Activated CD4-positive, alpha-beta T cell treated with anti-CD3 and anti-CD28 coated beads, Interleukin-2, amount 50 U/mL, for 48 hours (primary cell): ENCODE measurements around the gene C2CD5.
"Not testable (repeated sequence)": the region's sequence is repeated elsewhere in the genome, so short reads cannot be mapped to it uniquely, and the experiment has no call there.

ENCODE experiments used
- DNase-seq, 2 experiments: peaks; one replicate each; pipeline ENCODE4 v3.0.0-alpha.2; 2020

The C2CD5 gene

DNA sequence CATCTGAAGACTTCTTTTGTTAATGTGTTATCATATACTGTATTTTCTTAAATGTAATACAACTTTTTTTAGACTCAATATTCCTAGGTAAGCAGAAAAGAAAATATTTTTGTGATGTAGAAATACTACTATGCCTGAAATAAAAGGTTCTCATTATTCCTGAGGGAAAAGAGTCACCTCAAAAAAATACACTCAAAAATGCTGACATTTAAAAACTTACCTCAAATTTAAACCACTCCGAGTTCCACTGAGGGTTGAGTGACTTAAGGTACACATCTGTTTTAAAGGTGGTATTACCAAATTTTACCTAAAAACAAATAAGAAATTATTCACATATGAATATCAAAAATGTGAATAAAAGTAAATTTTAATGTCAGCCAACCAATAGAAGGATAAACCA, 9.3 kb downstream of the C2CD5 start:
- DNase-seq = no peak

DNA sequence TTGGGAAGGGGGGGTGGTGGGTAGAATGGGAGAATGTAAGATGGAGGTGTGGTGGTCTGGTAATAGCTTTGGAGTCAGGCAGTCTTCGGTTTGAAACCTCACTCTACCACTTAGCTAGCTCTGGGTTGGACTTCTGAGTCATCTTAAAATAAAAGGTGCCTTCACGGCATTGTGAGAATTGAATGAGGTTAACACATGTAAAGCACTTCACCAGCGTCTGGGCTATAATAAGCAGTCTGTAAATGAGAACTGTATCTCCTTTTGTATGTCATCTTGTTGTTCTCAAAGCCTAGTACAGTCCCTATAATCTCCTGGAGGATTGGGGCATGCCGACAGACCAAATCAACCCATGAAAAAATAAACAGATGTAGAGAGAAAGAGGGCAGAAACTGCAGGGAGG, 11.2 kb downstream of the C2CD5 start:
- no peak for DNase-seq

DNA sequence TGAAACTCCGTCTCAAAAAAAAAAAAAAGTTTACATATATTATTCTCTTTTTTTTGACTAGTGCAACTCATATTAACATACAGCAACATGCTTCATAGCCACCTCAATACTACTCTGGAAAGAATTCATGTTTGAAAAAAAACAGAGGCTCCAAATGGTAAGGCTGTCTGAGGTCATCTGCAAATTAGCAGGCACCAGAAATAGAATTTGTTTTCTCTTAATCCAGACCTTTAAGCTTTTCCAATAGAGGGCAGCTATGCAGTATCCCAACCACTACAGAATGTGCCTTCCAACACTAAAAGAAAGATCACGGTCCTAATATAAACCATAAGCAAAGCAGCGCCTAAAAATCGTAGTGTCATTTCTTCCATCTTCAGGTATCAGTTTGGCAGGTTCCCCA, 12.0 kb downstream of the C2CD5 start:
- DNase-seq = no peak

DNA sequence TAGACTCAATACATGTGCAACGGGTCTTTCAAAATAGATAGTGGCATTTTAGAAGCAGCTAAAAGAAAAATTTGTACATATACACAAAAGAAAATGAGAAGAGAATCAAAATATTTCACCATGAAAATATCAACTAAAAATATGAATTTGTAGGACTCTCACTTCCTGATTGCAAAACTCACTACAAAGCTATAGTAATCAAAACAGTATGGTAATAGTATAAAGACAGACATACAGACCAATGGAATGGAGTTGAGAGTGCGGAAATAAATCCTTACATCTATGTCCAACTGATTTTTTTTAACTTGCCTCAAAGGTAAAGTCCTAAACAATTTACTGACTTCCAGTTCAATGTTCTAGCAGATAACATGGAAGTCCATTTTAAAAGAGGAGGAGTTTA, 13.1 kb downstream of the C2CD5 start:
- no peak for DNase-seq

DNA sequence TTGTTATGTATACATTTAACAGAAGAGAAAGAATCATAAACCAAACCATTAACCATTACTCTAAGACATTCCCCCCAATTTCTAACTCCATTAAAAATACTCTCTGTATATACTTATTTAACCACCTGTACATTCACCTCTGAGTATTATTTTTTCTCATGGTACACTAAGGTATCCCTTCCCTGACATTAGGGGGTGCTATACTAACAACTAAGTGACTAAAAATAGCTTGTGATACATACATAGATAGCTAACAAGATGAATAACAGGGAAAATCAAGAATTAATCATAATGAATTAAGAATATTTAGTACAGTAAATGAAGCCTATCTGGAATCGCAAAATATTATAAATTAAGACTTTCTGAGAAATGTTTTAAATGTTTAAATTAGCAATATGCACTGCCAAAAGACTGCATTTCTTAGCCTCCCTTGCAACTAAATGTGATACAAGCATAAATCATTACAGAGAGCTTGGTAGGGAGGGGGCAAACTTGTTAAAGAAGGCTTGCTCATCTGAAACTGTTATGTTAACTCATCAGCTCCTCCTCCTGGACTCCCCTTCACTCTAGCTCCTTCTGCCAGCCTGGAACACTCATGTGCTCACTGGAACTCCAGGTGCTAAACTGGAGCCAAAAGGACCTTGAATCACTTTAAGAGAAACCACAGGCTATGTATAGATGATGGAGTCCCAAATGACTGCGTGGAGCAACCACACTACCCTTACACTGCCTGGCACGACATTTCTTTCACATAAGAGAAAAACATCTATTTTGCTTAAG, 14.9 kb downstream of the C2CD5 start:
- no peak for DNase-seq

DNA sequence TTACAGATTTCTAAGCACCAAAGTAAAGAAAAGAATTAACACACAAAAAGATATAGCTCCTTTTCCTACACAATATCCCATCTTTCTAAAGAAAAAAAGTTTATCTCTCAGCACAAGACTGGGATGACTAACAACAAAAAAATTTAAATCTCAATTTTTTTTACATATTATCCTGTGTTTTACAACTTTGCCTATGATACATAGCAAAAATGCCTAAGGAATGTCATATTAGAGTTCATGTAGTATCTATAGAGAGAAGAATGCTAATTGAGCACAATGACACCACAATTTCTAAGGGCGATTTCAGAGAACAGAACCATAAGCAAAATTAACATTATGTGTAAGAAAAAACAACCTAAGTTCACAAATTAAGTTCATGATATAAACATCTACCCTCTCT, 16.3 kb downstream of the C2CD5 start:
- DNase-seq = no peak

DNA sequence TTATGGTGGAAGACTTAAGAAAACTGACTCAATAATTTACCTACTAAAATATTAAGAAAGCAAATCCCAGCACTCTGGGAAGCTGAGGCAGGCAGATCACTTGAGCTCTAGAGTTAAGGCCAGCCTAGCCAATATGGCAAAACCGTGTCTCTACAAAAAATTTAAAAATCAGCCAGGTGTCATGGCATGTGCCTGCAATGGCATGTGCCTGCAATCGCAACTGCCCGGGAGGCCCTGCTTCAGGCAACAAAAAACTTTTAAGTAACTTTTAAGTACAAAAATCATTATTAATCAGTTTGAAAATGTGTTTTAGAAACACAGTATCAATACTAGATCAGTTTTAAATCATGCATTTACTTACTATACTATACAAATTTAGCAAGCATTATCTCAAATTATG, 17.5 kb downstream of the C2CD5 start:
- DNase-seq = no peak

DNA sequence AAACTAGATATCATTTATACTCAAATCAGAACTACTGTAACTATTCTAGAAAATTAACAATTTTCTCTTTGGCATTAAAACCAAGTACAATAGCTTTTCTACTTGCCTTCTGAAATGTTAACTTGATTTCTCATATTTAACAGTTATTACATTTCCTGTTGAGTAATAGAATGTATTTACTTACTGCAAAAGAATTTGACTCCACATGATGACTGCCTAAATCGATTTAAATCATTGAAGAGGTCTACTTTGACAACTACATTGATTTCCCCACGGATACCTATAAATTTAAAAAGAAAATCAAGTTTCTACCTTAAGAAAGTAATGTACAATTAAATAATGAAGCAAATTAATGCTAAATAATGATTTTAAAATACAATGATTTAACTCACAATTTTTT, 18.9 kb downstream of the C2CD5 start:
- DNase-seq = no peak

DNA sequence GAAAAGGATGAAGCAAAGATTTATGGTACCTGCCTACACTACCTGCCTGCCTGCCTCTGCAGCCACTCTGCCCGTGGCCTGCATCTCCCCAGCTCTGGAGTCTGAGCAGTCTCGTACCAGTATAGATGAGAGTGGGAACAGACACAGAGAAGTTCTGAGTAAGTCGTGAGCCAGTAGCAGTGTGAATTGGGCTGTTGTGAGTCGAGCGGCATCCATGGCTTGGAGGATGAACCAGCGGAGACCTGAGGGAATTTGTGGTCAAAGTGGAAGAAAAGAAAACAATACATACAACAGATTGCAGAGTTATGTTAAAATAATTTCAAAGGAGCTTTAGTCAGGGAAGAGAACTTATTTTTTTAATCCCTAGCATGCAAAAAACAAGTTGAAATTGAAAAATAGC, 25.3 kb downstream of the C2CD5 start:
- no peak for DNase-seq

DNA sequence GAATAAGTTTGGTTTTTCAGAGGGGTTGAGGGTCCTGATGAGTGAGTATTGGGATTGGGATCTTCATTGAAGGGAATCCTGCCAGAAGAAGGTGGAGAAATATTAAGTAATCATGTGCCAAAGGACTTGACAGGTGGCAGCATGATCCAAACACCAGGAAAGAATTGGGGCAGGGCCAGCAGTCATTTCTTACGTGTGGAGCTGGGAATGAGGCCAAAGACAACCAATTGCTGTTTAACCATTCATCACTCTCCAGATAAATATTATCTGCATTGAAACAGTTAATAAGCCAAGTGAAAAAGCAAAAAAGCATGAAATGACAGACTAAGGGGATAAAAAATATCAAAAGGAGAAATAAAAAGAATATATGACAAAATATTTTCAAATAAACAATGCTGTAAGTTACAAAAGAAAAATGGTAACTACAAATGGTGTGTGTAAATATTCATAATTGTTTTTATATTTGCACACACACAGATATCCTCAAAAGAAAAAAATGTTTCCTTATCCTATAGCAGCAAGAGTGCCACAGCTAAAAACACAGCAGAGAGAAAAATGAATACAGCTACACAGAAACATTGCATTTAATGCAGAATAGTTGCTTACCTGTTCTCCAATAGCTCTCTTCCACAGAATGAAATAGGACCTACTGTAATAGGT, 26.2 kb downstream of the C2CD5 start:
- DNase-seq = no peak

DNA sequence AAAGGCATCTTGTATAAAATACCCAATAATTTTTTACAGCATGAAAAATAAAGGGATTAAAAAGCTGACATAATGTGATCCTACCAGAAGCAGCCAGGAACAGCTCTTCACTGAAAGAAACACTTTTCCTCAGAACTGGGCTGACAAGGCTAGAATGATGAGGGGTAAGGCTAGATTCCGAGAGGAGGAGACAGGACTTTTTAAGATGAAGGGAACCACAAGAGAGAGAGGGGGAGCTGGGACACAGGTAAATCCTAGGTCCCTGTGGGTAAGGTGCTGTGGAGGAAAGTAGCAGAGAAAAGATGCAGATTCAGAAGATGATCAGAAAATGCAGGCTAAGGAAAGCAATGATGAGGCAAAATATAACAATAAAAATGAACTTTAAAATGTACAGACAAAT, 29.5 kb downstream of the C2CD5 start:
- DNase-seq = no peak

DNA sequence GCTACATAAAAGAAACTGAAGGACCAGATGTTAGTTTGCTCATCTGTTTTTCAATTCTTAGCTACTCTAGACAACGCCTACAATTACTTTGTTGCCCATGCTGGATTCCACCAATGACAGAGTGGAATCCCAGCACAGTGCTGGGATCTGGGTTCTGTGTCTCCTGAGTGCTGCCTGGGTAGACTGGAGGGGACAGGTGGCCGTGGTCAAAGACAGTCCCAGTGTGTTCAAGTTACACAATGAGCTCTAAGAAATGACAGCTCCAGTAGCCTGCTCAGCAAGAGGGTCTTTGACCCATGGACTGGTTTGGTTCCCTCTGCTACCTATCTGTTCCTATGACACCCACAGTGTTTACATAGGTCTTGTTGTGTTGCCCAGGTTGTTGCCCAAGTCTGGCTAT, 38.5 kb downstream of the C2CD5 start:
- no peak for DNase-seq

DNA sequence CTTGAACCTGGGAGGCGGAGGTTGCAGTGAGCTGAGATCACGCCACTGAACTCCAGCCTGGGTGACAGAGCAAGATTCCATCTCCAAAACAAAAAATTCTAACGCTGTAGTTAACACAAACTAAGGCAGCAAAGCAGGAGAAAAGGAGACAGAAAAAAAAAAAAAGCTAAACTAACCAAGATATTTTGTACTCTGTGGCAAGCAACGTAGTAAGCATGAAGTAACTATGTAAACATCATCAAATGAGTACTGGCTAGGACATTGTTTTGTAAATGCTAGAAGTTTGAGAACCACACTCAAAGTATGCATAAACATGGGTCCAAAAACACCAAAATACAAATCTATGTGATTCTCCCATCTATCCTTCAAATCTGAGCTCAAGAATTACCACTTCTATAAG, 44.2 kb downstream of the C2CD5 start:
- no peak for DNase-seq

DNA sequence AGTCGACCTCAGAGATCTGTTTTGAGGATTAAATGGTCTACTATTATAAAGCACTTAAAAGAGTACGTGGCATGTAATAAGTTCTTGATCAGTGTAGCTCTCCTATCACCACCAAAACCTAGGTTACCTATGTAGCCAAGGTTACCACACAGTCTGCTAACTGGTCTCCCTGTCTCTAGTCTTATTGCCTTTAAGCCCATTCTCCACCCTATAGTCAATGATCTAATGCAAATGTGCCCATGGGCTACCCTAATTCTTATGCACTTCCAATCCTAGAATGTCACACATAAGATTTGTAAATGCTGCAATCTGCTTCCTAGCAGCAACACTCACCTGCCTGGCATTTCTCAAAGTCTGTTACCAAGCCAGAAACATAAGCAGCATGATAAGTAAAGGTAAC, 44.9 kb downstream of the C2CD5 start:
- DNase-seq = no peak

DNA sequence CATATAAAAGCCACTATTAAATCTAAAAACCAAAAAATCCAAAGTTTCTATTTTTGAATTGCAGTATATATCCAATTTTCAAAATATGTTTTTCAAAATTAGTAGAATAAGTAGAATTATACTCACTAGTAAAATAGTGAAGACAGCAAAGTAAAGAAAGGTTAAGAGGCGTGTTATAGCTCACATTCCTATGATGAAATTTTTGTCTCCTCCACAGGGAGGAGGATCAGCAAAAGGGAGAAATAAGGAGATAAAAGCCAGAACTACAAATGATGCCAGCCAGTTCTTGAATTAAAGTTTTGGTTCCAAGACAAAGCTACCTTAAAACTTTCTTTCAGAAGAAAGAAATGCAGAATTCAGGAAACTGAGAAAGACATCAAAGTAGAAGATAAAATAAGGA, 50.0 kb downstream of the C2CD5 start:
- DNase-seq = no peak

DNA sequence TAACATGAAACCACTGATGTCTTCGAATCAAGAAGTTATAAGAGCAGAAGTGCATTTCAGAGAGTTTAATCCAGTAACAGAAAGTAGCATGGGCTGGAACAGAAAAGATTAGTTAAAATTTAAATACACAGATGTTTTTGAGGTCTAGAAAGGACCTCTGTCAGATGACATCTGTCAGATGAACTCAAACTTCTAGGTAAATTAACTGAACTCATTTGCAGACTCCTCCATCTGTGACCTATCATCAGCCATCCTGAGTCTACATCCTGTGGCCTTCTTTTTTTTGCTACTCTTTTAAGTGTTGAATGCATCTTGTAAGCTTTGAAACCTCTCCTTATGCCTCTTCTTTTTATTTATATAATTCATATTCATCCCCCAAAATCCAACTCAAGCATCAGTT, 53.3 kb downstream of the C2CD5 start:
- DNase-seq = no peak

DNA sequence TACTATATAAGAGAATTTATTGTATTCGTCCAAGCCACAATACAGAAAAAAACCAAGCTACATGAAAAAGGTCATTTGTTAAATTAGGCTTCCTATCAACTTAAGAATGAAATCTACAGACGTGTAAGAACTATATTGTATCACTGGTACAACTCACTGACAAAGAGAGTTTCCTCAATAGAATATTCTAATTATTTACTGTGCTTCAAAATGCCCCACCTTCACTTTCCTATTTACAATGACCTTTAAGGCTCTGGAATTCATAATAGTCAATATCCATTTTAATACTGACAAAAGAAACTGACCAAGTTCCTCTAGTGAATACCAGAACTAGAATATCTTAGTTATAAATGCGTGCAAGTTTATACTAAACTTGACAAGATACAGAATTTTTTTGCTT, 55.9 kb downstream of the C2CD5 start:
- no peak for DNase-seq

DNA sequence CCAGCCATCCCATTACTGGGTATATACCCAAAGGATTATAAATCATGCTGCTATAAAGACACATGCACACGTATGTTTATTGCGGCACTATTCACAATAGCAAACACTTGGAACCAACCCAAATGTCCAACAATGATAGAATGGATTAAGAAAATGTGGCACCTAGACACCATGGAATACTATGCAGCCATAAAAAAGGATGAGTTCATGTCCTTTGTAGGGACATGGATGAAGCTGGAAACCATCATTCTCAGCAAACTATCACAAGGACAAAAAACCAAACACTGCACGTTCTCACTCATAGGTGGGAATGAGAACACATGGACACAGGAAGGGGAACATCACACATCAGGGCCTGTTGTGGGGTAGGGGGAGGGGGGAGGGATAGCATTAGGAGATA, 56.7 kb downstream of the C2CD5 start:
- not testable (repeated sequence) for DNase-seq

DNA sequence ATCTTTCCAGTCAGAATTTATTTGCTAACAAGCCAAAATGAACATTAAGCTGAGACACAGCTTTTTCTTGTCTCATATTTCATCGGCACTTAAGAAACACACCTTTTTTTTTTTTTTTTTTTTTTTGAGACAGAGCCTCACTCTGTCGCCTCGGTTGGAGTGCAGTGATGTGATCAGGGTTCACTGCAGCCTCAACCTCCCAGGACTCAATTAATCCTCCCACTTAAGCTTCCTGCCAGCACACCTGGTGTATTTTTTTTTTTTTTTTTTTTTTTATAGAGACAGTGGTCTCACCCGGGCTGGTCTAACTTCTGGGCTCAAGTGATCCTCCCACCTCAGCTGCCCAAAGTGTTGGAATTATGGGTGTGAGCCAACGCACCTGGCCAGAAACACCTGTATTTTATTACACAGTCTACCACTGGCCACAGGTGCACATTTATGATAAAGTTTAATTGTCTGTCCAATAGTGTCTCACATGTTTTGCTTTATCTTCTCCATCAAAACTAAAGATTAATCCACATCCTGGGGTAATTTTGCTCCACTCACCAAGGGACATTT, 62.7 kb downstream of the C2CD5 start:
- no peak for DNase-seq

DNA sequence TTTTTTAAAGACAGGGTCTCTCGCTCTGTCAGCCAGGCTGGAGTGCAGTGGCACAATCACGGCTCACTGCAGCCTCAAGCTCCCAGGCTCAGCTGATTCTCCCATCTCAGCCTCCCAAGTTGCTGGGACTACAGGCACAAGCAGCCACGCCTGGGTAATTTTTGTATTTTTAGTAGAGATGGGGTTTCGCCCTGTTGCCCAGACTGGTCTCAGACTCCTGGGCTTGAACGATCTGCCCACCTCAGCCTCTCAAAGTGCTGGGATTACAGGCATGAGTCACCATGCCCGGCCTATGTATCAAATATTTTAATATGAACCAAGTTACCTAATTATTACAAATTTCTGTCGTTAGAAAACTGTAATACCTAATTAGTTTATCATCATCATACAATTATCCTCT, 63.5 kb downstream of the C2CD5 start:
- not testable (repeated sequence) for DNase-seq

DNA sequence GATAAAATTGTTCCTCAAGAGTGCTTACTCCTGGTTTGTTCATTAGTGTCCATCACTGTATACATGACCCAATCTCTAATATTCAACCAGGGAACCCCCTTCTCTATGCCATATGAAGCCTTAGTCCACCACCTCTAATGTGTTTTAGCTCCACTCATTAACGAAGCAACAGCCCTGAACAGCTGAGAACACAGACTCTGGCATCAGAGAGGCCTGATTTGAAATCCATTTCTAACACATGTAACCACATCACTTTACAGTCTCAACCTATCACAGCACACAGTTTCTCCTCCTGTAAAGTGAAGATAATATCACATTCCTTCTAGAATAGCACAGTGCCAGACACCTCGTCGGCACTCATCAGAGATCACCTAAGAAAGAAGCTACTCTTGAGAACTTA, 64.3 kb downstream of the C2CD5 start:
- DNase-seq = no peak

DNA sequence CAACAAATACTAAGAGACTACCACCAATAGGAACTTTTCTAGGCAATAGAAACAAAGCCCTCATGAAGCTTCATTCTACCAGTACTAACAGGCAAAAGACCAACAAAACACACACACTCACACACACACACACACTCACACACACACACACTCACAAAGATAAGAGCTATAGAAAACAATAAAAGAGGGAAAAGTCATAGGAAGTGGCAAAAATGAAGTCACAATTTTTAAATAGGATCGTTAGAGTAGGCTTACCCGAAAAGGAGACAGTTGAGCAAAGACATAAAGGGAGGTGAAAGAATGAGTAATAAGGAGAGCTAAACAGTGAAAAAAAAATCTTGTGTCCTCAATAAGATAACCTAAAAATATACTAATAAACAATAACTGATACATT, 66.5 kb downstream of the C2CD5 start:
- no peak for DNase-seq

DNA sequence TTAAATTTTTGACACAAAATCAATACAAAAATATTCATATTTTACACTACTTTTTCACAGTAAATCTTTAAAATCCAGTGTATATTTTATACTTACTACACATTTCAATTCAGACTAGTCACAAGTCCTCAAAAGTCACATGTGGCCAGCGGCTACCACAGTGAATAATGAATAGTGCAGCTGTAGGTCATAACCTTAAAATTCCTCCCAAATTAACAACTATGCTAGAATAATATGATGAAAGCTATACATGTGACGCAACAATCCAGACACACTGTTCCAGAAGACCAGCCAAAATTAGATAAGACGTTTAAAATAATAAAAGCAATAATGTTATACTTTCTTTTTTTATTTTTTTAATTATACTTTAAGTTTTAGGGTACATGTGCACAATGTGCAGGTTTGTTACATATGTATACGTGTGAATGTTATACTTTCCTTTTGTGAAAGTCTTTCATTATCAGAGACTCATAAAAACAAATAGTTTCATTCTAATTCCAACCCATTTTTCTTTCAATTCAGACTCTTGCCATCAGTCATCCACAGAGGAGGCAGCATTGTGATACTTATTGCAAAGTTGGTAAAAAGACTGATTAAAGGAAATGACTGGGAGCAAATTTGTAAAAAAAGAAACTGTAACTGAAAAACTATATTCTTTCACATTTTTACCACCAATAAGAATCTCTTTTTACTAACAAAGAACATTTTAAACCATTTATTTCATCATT, 67.0 kb downstream of the C2CD5 start:
- DNase-seq = no peak

DNA sequence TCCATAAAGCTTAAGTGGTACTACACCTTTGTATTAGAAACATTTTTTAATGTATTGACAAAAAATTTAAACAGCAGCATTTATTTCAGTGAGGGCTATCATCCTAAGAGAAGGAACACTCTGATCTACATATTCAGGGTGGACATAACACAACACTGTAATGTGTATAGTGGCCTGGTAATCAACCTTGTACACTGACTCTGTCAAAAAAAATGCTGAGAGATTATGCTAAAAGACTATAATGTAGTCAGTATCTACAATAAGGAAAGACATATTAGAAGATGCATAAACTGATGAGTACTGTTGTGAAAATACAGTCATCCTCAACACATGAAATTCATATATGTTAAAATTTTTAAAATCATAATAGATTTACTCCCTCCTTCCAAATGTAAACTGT, 68.2 kb downstream of the C2CD5 start:
- no peak for DNase-seq
